GM12891 (cell line): ENCODE results near the gene DNAJC13.

ENCODE experiments used
- POLR2AphosphoS5 ChIP-seq: IDR thresholded peaks from 2 replicates; pipeline ENCODE4 v1.6.1; 2011; ENCODE audit warnings: low read depth, low read length, control low read depth
- TAF1 ChIP-seq: IDR thresholded peaks from 2 replicates; pipeline ENCODE4 v1.6.1; 2011; ENCODE audit warnings: low read depth, low read length, control low read depth

DNA sequence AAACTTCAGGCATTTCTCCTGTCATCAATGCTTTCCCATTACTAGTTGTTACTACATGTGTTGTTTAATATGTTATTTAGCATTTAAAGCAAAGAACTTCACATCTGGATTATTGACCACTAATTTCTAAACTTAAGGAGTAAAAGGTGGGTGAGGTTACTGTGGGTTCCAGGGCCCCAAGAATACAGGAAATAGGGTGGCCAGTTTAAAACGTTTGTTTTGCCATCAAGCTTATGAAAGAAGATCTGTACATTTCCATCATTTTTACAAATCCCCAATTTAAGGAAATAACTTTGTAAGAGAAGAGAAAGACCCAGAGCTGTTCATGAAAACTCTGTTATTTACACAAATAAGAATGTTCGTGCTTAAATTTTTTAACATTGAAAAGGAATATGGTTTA, 125.3 kb downstream of the DNAJC13 start:
- TF ChIP-seq POLR2AphosphoS5 (no peak), TAF1 (no peak)
